ENCODE results near the gene UNC5A.
"Not testable (repeated sequence)": the region's sequence is repeated elsewhere in the genome, so short reads cannot be mapped to it uniquely, and the experiment has no call there.

The UNC5A gene

GRCh38 chr5:176868731-176869130, 58.4 kb downstream of the UNC5A start:
- Histone ChIP-seq H3K4me1 (no peaks in the 10 kb centered on the region), H3K4me3 (no peak overlapping the region), H3K27me3 (ENCODE audit: low read depth) (peaks cover 32% of the 10 kb centered on the region), H3K9me3 (no peaks in the 10 kb centered on the region), H3K36me3 (replicated peaks) (no peaks in the 10 kb centered on the region)
- no peak for DNase-seq (ENCODE audit: low spot score in 2 of 2)
- in situ Hi-C loops (cut with MboI; ENCODE audit: low sequenced_read_pairs) = no loop called here

- Histone ChIP-seq H3K9me3 (no peaks in the 10 kb centered on the region), H3K36me3 (replicated peaks) (no peaks in the 10 kb centered on the region), H3K4me1 (no peaks in the 10 kb centered on the region), H3K27me3 (ENCODE audit: low read depth) (peaks cover 33% of the 10 kb centered on the region), H3K4me3 (no peak overlapping the region)
- in situ Hi-C loops (cut with MboI; ENCODE audit: low sequenced_read_pairs) = no loop called here
- no peak for DNase-seq (ENCODE audit: low spot score in 2 of 2)
Observed at GRCh38 chr5:176869501-176870109, 59.2 kb downstream of the UNC5A start.

- peak; percentile 36 to 79 for DNase-seq (ENCODE audit: low spot score in 2 of 2)
- no peaks in the 10 kb centered on the region for H3K36me3 ChIP-seq (replicated peaks)
- in situ Hi-C loops (cut with MboI; ENCODE audit: low sequenced_read_pairs) = no loop called here
- no peaks in the 10 kb centered on the region for H3K4me1 ChIP-seq
- peaks cover 36% of the 10 kb centered on the region for H3K27me3 ChIP-seq (ENCODE audit: low read depth)
- no peaks in the 10 kb centered on the region for H3K9me3 ChIP-seq
- H3K4me3 ChIP-seq = no peak overlapping the region
Observed at GRCh38 chr5:176870110-176870591, 59.8 kb downstream of the UNC5A start.

GRCh38 chr5:176870644-176871043, 60.3 kb downstream of the UNC5A start:
- H3K4me3 ChIP-seq; in situ Hi-C loops (cut with MboI; ENCODE audit: low sequenced_read_pairs); H3K4me1 ChIP-seq; H3K9me3 ChIP-seq; H3K36me3 ChIP-seq (replicated peaks); DNase-seq (ENCODE audit: low spot score in 2 of 2): not testable (repeated sequence)
- peaks cover 39% of the 10 kb centered on the region for H3K27me3 ChIP-seq (ENCODE audit: low read depth)

- in situ Hi-C loops (cut with MboI; ENCODE audit: low sequenced_read_pairs); H3K9me3 ChIP-seq; DNase-seq (ENCODE audit: low spot score in 2 of 2); H3K36me3 ChIP-seq (replicated peaks); H3K4me3 ChIP-seq; H3K4me1 ChIP-seq: not testable (repeated sequence)
- H3K27me3 ChIP-seq (ENCODE audit: low read depth) = peaks cover 41% of the 10 kb centered on the region
Observed at GRCh38 chr5:176872586-176872985, 62.2 kb downstream of the UNC5A start.

GRCh38 chr5:176873011-176873410, 62.7 kb downstream of the UNC5A start:
- in situ Hi-C loops (cut with MboI; ENCODE audit: low sequenced_read_pairs); H3K4me1 ChIP-seq; H3K9me3 ChIP-seq; DNase-seq (ENCODE audit: low spot score in 2 of 2); H3K36me3 ChIP-seq (replicated peaks); H3K4me3 ChIP-seq: not testable (repeated sequence)
- H3K27me3 ChIP-seq (ENCODE audit: low read depth) = peaks cover 43% of the 10 kb centered on the region

- Histone ChIP-seq H3K4me1 (no peaks in the 10 kb centered on the region), H3K27me3 (ENCODE audit: low read depth) (peaks cover 46% of the 10 kb centered on the region), H3K4me3 (no peak overlapping the region), H3K36me3 (replicated peaks) (no peaks in the 10 kb centered on the region), H3K9me3 (no peaks in the 10 kb centered on the region)
- in situ Hi-C loops (cut with MboI; ENCODE audit: low sequenced_read_pairs) = no loop called here
- DNase-seq (ENCODE audit: low spot score in 2 of 2) = no peak
Observed at GRCh38 chr5:176873541-176874172, 63.3 kb downstream of the UNC5A start.

- Histone ChIP-seq H3K4me3 (no peak overlapping the region), H3K9me3 (no peaks in the 10 kb centered on the region), H3K4me1 (no peaks in the 10 kb centered on the region), H3K27me3 (ENCODE audit: low read depth) (peaks cover 50% of the 10 kb centered on the region), H3K36me3 (replicated peaks) (no peaks in the 10 kb centered on the region)
- in situ Hi-C loops (cut with MboI; ENCODE audit: low sequenced_read_pairs) = no loop called here
- no peak for DNase-seq (ENCODE audit: low spot score in 2 of 2)
Observed at GRCh38 chr5:176874198-176874780, 63.9 kb downstream of the UNC5A start.

GRCh38 chr5:176875014-176875550, 64.7 kb downstream of the UNC5A start:
- in situ Hi-C loops (cut with MboI; ENCODE audit: low sequenced_read_pairs) = no loop called here
- no peak for DNase-seq (ENCODE audit: low spot score in 2 of 2)
- Histone ChIP-seq H3K36me3 (replicated peaks) (no peaks in the 10 kb centered on the region), H3K27me3 (ENCODE audit: low read depth) (peaks cover 50% of the 10 kb centered on the region), H3K4me3 (no peak overlapping the region), H3K9me3 (no peaks in the 10 kb centered on the region), H3K4me1 (no peaks in the 10 kb centered on the region)

GRCh38 chr5:176875783-176876505, 65.6 kb downstream of the UNC5A start:
- Histone ChIP-seq H3K27me3 (ENCODE audit: low read depth) (peaks cover 50% of the 10 kb centered on the region), H3K4me1 (no peaks in the 10 kb centered on the region), H3K4me3 (no peak overlapping the region), H3K9me3 (no peaks in the 10 kb centered on the region), H3K36me3 (replicated peaks) (no peaks in the 10 kb centered on the region)
- in situ Hi-C loops (cut with MboI; ENCODE audit: low sequenced_read_pairs) = no loop called here
- DNase-seq (ENCODE audit: low spot score in 2 of 2) = no peak

GRCh38 chr5:176876506-176877431, 66.4 kb downstream of the UNC5A start:
- Histone ChIP-seq H3K4me1 (no peaks in the 10 kb centered on the region), H3K9me3 (no peaks in the 10 kb centered on the region)
- in situ Hi-C loops (cut with MboI; ENCODE audit: low sequenced_read_pairs) = no loop called here

GRCh38 chr5:176877793-176878331, 67.5 kb downstream of the UNC5A start:
- H3K9me3 ChIP-seq = no peaks in the 10 kb centered on the region
- no peaks in the 10 kb centered on the region for H3K36me3 ChIP-seq (replicated peaks)
- peaks cover 50% of the 10 kb centered on the region for H3K27me3 ChIP-seq (ENCODE audit: low read depth)
- no peak overlapping the region for H3K4me3 ChIP-seq
- H3K4me1 ChIP-seq = no peaks in the 10 kb centered on the region
- in situ Hi-C loops (cut with MboI; ENCODE audit: low sequenced_read_pairs) = no loop called here
- DNase-seq (ENCODE audit: low spot score in 2 of 2) = no peak

More at GRCh38 chr5:176876506-176877431, 66.4 kb downstream of the UNC5A start:
- H3K4me3 ChIP-seq = no peak overlapping the region
- no peak for DNase-seq (ENCODE audit: low spot score in 2 of 2)
- H3K27me3 ChIP-seq (ENCODE audit: low read depth) = peaks cover 50% of the 10 kb centered on the region
- no peaks in the 10 kb centered on the region for H3K36me3 ChIP-seq (replicated peaks)

GRCh38 chr5:176878463-176878862, 68.1 kb downstream of the UNC5A start:
- Histone ChIP-seq H3K4me3 (no peak overlapping the region), H3K4me1 (no peaks in the 10 kb centered on the region), H3K9me3 (no peaks in the 10 kb centered on the region), H3K36me3 (replicated peaks) (no peaks in the 10 kb centered on the region), H3K27me3 (ENCODE audit: low read depth) (peaks cover 50% of the 10 kb centered on the region)
- in situ Hi-C loops (cut with MboI; ENCODE audit: low sequenced_read_pairs) = no loop called here
- DNase-seq (ENCODE audit: low spot score in 2 of 2) = no peak
